ENCODE results near the gene HCN1. TPM values are rescaled to one million over a fixed set of nuclear protein-coding genes. Genes with fewer than 3 reads are reported as not detected.

HCN1 gene
- total RNA-seq, 1 donor: not detected

- H3K9me3 ChIP-seq (ENCODE audit: low read depth, low read length): no peaks in the 10 kb centered on the region
- H3K4me1 ChIP-seq (ENCODE audit: insufficient read depth, low read length): no peaks in the 10 kb centered on the region
- no peak overlapping the region for H3K4me3 ChIP-seq (ENCODE audit: low read length)
- no peaks in the 10 kb centered on the region for H3K27me3 ChIP-seq (ENCODE audit: insufficient read depth, low read length)
Observed at GRCh38 chr5:45252541-45252940, 443.6 kb downstream of the HCN1 start.

DNA sequence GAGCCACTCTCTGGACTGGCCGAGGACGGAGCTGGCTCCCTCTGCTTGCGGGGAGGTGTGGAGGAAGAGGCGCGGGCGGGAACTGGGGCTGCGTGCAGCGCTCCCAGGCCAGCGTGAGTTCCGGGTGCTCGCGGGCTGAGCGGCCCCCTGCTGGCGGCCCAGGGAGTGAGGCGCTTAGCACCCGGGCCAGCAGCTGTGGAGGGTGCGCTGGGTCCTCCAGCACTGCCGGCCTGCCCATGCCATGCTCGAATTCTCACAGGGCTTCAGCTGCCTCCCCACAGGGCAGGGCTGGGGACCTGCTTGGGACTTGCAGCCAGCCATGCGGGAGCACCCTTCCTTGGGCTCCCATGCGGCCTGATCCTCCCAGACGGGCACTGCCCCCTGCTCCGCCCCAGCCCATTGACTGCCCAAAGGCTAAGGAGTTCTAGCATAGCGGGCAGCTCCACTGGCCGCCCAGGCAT, 470.6 kb downstream of the HCN1 start:
- Histone ChIP-seq H3K4me1 (ENCODE audit: insufficient read depth, low read length) (no peaks in the 10 kb centered on the region), H3K27me3 (ENCODE audit: insufficient read depth, low read length) (no peaks in the 10 kb centered on the region), H3K9me3 (ENCODE audit: low read depth, low read length) (no peaks in the 10 kb centered on the region), H3K4me3 (ENCODE audit: low read length) (no peak overlapping the region)

- H3K4me1 ChIP-seq (ENCODE audit: insufficient read depth, low read length): no peaks in the 10 kb centered on the region
- H3K27me3 ChIP-seq (ENCODE audit: insufficient read depth, low read length): no peaks in the 10 kb centered on the region
- H3K4me3 ChIP-seq (ENCODE audit: low read length): no peak overlapping the region
- H3K9me3 ChIP-seq (ENCODE audit: low read depth, low read length): no peaks in the 10 kb centered on the region
Observed at GRCh38 chr5:45205403-45205961, 490.7 kb downstream of the HCN1 start.

Data from mononuclear cell (primary cell).